GM19397 (cell line): Measurements from ENCODE around the gene CIAO3.
"Not testable (repeated sequence)": the region's sequence is repeated elsewhere in the genome, so short reads cannot be mapped to it uniquely, and the experiment has no call there.

Experiments
- ATAC-seq: cut with Tn5 transposase; IDR thresholded peaks from one replicate; pipeline ENCODE4 v1.9.1; 2021; ENCODE audit warnings: mild to moderate bottlenecking, moderate library complexity; ENCODE audit not compliant: unreplicated experiment

Gene CIAO3

DNA sequence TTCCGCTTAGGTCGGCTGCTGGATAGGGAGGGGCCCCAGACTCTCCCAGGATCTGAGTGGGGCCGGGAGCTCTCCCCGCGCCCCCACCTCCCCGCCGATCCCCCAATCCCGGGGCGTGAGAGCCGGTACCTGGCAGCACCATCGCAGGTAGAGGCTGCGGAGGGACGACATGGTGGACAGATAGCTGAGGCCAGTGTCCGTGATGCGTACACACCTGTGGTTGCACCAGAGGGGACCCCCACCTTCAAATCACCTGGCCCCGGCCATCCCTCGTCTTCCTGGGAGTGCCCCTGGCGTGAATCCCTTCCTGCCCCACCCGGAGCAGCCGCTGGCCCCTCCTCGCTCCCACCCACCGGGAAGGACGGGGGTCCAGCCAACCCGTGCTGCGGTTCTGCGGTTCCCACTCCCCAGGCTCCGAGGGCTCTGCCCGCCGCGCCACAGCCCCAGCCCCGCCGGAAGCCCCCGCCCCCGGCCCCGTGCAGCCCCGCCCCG is 45.9 kb downstream of the CIAO3 start:
- no peak for ATAC-seq

DNA sequence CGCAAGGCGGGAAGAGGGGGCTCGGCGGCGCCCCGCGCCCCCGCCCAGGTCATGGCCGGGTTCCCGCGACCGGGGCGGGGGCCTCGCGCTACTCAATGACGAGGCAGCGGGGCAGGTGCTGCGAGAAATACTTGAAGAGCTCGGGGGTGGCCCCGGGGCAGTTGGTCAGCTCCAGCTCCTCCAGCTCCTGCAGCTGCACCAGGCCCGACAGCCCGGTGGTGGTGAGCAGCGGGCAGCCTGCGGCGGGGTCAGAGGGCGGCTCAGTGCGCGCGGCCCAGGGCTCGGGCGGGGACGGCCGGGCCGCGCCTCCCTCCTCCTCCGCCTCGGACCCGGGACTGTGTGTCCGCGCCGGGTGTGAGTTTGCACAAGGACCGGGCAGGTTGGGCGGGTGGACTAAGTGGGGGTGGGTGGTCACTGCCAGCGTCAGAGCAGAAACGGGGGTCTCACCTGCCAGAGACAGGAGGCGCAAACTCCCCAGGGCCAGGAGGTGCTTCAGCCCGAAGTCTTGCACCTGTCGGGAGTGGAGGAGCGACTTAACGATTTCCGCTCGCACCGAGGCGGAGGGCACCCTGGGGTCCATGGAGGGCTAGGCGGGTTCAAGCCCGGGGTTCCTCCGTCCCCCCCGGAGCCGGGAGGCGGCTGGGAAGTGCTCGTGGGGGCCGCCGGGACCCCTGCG is 46.5 kb downstream of the CIAO3 start:
- no peak for ATAC-seq

DNA sequence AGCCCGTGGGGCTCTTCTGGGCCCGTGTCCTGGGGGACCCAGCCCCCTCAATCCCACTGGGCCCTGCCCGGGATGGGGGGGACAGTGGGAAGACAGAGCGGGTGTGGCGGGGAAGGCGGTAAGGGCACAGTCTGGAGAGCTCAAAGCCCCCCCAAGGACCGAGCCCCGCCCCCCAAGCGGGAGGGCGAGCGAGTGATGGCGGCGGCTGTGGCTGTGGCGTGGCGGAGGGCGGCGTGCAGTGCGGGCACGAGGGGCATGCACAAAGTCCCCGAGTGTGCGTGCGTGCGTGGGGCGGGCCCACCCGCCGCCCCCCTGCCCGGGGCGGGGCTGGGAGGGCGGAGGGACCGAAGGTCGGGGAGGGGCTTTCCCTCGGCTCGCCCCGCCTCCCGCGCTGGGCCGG is 47.0 kb downstream of the CIAO3 start:
- ATAC-seq: no peak

DNA sequence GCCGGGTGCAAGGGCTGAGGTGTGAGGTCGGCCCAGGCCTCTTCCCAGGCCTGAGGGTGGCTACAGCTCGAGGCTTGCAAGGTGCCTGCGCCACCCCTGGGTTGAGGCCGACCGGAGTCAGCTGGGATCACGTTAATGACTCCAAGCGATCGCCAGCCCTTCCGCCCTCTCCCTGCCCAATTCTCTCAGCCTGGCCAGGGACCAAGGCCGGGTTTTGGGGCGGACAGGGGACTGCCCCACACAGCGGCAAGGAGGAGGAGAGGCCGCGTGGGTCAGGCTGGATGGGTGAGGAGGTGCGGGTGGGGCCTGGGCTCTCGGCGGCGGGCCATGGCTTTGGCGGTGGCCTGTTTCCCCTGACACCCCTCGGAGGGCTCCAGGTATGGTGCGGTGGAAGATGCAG is 47.4 kb downstream of the CIAO3 start:
- ATAC-seq: no peak

DNA sequence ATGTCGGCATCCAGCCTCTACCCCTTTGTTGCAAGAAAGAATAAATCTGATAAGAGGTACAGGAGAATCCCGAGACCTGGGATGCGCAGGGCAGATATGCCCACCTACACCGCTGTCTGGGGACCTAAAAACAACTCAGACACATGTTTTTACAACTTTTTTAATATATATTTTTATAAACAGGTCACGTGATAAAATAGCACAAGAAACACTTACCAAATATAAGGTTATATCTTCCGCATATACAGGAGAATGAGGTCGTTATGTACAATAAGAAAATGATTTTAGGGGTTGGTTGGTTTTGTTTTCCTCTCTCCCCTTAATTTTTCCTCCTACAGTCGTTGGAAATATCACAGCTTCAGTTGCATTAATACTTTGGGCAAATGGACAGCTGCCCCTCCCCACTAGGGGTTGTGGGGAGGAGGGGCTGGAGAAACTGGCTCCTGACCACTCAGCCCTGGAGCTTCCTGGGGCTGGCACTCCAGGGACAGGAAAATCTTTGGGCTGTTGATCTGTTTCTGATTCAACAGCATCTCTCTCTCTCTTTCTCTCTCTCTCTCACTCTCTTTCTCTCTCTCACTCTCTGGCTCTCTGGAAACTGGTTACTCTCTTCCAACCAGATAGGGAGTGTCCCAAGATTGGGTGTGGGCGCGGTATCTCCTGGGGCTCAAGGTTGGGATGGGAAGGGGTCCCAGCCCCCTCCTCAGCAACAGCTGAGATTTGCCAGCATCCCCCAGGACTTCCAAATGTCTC is 48.3 kb downstream of the CIAO3 start:
- ATAC-seq: no peak

DNA sequence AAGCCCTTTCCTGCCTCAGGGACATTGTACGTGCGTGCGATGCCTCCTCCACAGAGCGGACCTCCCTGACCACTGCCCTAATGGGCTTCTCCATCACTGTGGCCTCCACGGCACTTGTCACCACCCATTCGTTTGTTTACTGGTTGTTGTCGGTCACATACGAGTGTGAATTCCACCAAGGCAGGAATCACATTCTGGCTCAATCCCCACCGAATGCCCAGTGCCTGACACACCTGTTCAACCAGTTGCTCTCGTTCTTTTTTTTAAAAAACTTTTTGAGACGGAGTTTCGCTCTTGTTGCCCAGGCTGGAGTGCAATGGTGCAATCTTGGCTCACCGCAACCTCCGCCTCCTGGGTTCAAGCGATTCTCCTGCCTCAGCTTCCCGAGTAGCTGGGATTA is 49.6 kb downstream of the CIAO3 start:
- ATAC-seq: not testable (repeated sequence)

DNA sequence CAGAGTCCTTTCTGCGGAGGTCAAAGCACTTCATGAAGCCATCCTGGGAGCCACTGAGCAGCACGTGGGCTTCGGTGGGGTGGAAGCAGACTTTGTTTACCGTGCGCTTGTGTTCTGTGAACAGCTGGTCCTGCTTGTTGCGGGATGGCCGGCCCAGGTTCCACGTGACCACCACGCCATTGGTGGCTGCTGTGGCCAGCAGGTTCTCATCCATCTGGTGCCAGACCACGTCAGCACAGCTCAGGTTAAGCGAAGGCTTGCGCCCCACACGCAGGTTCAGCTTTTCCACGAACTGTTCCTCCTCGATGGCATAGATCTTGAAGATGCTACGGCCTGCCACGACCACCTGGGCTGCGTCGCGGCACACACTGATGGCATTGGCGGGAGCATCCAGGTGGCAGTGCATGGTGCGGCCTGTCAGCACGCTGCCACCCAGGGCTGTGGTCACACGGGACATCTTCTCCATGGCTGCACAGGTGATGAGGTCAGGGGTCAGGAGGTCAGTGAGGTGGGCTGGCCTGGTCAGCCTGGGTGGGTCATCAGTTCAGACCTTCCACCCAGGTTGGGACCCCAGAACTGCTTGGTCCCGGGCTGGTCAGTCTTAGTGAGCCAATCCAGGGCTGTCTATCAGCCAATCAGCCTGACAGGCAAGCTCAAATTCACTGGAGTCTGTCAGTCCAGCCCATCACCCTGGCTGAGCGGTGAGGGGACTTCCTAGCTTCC is 51.5 kb downstream of the CIAO3 start:
- ATAC-seq: no peak

DNA sequence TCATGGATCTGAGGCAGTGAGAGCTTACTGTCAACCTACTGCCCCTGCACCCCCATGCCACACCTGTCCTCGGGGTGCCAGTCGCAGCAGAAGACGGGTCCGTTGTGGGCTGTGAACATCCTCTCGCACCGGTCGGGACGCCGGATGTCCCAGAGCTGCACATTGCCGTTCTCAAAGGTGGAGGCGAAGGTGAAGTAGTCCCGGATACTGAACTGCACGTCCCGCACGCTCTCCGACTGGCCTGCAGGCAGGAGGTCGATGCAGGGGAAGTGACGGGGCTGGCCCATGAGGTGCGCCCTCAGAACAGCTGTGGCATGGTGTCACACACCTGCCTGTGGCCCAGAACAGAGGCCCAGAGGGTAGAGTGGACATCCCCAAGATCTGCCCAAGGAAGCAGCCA is 53.3 kb downstream of the CIAO3 start:
- no peak for ATAC-seq

DNA sequence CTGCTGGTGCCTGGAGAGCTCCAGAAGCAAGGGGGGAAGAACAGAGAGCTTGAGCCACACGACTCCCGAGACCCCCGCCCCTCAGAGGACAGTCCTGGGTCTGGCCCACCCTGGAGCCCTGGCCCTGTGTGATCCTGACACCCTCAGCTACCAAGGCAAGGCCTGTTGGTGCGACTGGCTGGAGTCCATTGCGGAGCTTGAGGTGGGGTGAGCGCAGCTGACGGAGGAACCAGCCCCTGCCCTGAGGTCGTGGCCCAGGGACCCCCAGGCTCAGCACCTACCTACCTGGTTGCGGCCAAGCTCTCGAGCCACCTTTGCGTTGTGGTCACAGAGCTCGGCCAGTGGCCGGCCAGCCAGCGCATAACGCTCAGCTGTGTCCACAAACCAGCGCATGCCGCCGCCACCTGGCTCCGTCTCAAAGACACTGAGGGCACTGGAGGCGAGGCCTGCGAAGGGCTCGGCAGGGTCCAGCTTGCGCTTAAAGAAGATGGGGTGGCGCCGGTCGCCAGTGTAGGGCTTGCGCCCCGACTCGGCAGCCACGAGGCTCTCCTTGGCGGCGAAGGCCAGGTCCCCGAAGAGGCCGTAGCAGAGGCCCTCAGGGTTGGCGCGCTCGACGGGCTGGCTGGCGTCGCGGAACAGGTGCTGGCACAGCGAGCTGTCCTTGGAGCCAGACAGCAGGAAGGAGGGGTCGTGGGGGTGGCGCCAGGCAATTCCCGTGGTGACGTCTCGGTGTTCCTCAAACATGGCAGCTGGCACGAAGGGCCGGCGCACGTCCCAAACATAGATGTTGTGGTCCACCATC is 54.1 kb downstream of the CIAO3 start:
- no peak for ATAC-seq

DNA sequence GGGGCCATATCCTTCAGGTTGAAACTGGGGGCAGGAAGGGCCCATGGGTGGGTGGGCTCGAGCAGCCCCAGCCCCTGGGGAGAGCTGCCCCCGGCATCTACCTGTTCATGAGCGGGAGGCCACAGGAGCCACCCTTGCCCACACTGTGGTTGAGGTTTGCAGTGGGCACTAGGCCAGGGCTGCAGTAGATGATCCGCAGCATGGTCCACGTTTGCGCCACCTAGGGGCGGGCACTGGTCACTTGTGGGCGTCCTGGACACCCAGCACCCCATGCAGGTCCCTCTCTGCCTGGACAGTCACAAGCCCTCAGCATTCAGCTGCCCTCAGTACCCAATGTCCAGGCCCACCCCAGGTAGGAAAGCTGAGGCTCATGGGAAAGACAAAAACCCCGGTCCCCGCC is 54.8 kb downstream of the CIAO3 start:
- ATAC-seq: no peak

DNA sequence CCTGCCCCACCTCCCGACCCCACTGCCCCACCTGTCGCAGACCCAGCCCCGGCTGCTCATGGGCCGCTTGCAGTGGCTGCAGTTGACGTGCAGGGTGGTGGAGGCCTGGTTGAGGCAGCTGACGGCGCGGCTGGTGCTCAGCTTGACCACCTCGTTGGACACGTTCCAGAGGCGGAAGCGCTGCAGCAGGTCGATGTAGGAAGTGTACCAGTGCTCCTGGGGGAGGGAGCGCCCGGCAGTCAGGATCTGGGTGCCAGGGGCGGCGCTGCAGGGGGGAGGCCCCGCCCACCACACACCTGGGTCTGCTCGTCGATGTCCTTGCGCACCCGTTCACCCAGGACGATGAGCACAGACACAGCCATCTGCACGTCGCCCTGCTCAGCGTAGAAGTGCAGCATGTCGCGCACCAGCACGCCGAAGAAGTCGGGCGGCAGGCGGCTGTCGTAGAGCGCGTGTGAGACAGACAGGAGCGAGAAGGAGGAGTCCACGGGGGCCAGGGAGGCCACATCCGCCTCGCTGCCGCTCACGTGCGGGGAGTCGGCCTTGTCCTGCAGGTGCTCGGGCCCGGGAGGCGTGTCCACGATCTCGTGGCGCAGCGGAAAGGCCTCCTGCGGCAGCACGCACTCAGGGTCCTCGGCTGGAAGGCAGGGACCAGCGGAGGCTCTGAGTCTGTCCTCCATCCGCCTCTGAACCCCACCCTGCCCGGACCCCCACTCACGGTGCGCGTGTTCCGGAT is 55.7 kb downstream of the CIAO3 start:
- no peak for ATAC-seq

DNA sequence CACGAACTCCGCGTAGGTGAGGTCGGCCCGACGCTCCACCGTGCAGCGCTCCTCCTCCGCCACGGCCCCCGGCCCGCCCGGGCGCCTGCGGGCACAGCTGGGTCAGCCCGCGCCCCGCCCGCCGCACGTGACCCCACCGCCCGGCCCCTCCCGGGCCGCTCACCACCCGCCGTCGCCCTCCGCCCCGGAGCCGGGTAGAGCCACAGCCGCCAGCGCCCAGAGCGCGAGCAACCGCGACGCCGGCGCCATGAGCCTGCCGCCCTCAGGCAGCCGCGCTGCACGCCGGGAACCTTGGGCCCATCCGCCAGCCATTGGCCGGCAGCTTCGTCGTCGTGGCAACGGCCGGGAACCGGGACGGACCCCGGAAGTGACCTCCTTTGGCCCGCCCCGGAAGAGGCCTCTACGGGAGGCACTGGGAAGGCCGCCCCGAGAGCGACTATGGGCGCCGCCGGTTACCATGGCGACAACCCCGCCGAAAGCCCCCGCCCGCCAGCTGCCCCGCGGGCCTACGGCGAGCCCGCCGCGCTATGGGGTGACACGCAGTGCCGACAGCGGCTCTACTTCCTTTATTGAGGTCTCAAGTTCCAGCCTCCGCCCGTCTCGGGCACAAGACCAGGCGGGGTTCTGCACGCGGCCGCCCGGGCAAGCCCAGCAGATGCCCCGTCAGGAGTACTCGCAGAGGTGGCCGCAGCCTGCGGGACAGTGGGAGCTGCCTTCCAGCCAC is 56.6 kb downstream of the CIAO3 start, which contains the start of gene JMJD8:
JMJD8 (minus strand) TSS at position 264 of the 724 bp plus-strand sequence; CDS start at position 249, 15 bp downstream.
- peak; percentile 56 for ATAC-seq

DNA sequence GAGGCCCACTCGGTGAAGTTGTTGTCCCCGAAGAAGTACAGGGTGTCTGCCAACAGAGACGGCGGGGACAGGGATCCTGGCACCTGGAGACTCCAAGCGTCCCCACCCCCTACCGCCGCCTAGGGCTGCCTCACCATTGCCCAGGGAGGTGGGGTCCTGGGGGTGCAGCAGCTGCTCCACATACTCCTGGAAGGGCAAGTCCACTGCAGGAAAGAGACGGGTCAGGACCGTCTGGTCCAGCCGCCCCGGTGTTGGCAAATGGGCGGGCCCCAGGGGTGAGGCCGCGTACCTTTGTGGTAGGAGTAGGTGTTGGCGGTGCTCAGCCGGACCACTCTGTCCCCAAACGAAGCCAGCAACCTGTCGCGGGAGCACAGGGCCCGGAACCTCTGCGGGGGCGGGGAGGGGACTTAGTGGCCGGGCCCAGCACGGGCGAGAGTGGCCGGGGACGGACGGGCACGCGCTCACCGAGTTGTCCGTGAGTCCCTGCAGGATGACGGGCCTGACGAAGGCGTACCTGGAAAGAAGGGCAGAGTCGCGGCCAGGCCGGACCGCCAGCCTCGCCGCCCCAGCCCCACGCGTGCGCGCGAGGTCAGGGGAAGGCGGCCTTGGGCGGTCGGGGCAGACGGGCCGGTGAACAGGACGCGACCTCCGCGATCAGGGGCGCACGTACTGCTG is 57.3 kb downstream of the CIAO3 start:
- ATAC-seq: no peak

DNA sequence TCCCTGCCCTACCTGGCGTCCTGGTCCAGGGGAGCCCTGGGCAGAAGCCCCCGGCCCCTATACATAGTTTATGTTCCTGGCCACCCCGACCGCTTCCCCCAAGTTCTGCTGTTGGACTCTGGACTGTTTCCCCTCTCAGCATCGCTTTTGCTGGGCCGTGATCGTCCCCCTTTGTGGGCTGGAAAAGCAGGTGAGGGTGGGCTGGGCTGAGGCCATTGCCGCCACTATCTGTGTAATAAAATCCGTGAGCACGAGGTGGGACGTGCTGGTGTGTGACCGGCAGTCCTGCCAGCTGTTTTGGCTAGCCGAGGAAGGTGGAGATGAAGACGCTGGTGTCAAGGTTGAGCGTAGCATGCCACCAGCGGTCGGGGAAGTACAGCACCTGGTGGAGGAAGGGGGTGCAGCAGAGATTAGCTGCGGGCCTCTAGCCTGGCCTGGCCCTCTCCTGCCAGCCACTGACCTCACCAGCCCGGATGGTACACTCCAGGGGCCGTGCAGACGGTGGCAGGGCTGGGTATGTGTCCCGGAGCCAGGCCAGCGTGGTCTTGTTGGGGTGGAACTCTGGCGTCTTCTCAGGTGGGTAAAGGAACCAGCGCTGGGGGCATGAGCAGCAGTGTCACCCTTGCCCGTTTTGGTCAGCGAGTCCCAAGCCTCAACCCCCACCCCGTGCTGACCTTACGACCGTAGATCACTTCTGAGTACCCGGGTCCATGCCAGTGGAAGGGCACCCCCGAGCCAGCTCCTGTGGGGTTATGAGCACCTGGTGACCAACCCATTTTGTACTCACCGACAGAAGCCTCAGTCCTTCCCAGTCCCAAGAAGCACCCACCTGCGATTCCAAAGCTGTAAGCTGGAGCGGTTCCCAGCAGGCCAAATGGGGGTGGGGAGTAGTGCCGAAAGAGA is 58.1 kb downstream of the CIAO3 start:
- no peak for ATAC-seq

DNA sequence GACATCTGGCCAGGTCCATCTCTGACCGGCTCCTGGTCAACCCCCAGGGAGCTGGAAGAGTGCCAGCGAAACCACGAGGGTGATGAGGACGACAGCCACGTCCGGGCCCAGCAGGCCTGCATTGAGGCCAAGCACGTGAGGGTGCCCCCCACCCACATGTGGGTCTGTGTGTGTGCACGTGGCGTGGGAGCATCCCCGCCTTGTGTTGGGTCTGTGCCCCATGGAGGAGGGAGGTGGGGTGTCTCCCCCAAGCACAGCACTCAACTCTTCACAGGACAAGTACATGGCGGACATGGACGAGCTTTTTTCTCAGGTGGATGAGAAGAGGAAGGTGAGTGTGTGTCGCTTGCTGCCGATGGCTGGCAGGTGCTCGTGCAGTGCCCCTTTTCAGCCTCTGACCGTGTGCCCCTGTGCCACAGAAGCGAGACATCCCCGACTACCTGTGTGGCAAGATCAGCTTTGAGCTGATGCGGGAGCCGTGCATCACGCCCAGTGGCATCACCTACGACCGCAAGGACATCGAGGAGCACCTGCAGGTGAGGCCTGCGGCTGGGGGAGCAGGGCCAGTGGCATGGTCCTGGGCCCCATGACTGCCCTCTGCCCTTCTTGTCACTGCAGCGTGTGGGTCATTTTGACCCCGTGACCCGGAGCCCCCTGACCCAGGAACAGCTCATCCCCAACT is 58.9 kb downstream of the CIAO3 start:
- ATAC-seq: no peak

DNA sequence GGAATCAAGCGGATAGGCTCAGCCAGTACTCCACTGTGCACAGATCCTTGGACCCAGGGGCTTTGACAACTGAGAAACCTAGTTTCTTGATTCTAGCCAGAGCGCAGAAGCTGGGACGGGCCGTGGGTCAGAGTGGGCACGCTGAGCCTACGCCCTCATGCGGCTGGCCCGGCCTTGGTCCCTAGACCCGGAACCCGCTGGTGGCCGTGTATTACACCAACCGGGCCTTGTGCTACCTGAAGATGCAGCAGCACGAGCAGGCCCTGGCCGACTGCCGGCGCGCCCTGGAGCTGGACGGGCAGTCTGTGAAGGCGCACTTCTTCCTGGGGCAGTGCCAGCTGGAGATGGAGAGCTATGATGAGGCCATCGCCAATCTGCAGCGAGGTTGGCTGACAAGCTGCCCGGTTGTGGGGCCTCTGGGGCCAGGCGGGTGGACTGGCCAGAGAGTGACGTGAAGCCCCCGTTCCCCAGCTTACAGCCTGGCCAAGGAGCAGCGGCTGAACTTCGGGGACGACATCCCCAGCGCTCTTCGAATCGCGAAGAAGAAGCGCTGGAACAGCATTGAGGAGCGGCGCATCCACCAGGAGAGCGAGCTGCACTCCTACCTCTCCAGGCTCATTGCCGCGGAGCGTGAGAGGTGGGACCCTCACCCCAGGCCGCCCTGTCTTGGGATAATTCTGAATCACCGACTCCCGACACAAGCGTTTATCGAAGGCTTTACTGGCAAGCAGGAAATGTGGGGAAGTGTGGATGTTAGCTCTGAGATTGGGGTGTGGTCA is 59.6 kb downstream of the CIAO3 start:
- ATAC-seq: no peak

DNA sequence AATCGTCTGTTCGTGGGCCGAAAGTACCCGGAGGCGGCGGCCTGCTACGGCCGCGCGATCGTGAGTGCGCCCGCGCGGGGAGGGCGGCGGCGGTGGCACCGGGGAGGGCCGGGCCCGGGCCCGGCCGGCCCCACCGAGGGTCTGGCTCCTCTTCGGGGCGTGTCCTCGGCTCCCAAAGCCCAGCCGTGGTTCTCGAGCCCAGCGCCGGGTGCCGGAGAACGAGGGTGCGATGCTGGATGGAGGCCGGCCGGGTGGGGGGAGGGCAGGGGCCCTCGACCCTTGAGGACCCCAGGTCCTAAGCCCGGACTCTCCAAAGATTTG is 60.2 kb downstream of the CIAO3 start:
- ATAC-seq: no peak
